H9 (cell line): Measurements from ENCODE around the gene RIMBP2. TPM values are rescaled to one million over a fixed set of nuclear protein-coding genes. Genes with fewer than 3 reads are reported as not detected.

Experiments
- DNase-seq: peaks from one replicate; pipeline ENCODE4 v3.0.0-alpha.2; 2017
- H2AFZ ChIP-seq: one replicate; pipeline ENCODE4 v1.6.1; 2013; ENCODE audit warnings: mild to moderate bottlenecking, low read length, control low read depth, moderate library complexity
- H2AK5ac ChIP-seq: 2 replicates; pipeline ENCODE4 v1.6.1; 2013; ENCODE audit warnings: low read length, control low read depth, mixed read lengths; ENCODE audit not compliant: insufficient read length
- H2BK120ac ChIP-seq: one replicate; pipeline ENCODE4 v1.6.1; 2013; ENCODE audit warnings: low read depth, mild to moderate bottlenecking, low read length, control low read depth, inconsistent platforms; ENCODE audit not compliant: poor library complexity, severe bottlenecking
- H2BK12ac ChIP-seq: 2 replicates; pipeline ENCODE4 v1.6.1; 2013; ENCODE audit warnings: low read length, control low read depth, mixed read lengths, low read depth; ENCODE audit not compliant: insufficient read length
- H2BK15ac ChIP-seq: 2 replicates; pipeline ENCODE4 v1.6.1; 2013; ENCODE audit warnings: low read depth, low read length, control low read depth
- H2BK20ac ChIP-seq: one replicate; pipeline ENCODE4 v1.6.1; 2013; ENCODE audit warnings: low read depth, mild to moderate bottlenecking, low read length, control low read depth, inconsistent platforms; ENCODE audit not compliant: poor library complexity, severe bottlenecking
- H2BK5ac ChIP-seq: 2 replicates; pipeline ENCODE4 v1.6.1; 2013; ENCODE audit warnings: low read length, control low read depth, mixed read lengths; ENCODE audit not compliant: insufficient read length
- H3K14ac ChIP-seq: 2 replicates; pipeline ENCODE4 v1.6.1; 2013; ENCODE audit warnings: low read length, control low read depth; ENCODE audit not compliant: insufficient read depth
- H3K18ac ChIP-seq: 2 replicates; pipeline ENCODE4 v1.6.1; 2013; ENCODE audit warnings: low read depth, mild to moderate bottlenecking, mixed read lengths, low read length, control low read depth; ENCODE audit not compliant: insufficient read length
- H3K23ac ChIP-seq: 2 replicates; pipeline ENCODE4 v1.6.1; 2013; ENCODE audit warnings: low read length, control low read depth, mixed read lengths, low read depth; ENCODE audit not compliant: insufficient read length
- H3K23me2 ChIP-seq: 2 replicates; pipeline ENCODE4 v1.6.1; 2013; ENCODE audit warnings: low read depth, mild to moderate bottlenecking, mixed read lengths, low read length, control low read depth; ENCODE audit not compliant: insufficient read length, poor library complexity, severe bottlenecking
- H3K27ac ChIP-seq: 2 replicates; pipeline ENCODE4 v1.5.1; 2013; ENCODE audit warnings: low read length, control low read depth, mixed read lengths, low read depth; ENCODE audit not compliant: insufficient read length
- H3K27me3 ChIP-seq: 2 replicates; pipeline ENCODE4 v1.6.1; 2013; ENCODE audit warnings: low read length, control low read depth, inconsistent platforms; ENCODE audit not compliant: insufficient read depth
- H3K4ac ChIP-seq: 2 replicates; pipeline ENCODE4 v1.6.1; 2013; ENCODE audit warnings: low read depth, mild to moderate bottlenecking, control low read depth, inconsistent platforms, low read length, moderate library complexity
- H3K4me1 ChIP-seq: 2 replicates; pipeline ENCODE4 v1.6.1; 2013; ENCODE audit warnings: low read length, control low read depth, inconsistent platforms; ENCODE audit not compliant: insufficient read depth
- H3K4me2 ChIP-seq: 2 replicates; pipeline ENCODE4 v1.6.1; 2013; ENCODE audit warnings: low read length, control low read depth, mixed read lengths; ENCODE audit not compliant: insufficient read length, insufficient read depth
- H3K56ac ChIP-seq: 2 replicates; pipeline ENCODE4 v1.6.1; 2013; ENCODE audit warnings: low read depth, mild to moderate bottlenecking, mixed read lengths, low read length, control low read depth; ENCODE audit not compliant: insufficient read length
- H3K79me1 ChIP-seq: 2 replicates; pipeline ENCODE4 v1.6.1; 2013; ENCODE audit warnings: low read depth, mild to moderate bottlenecking, moderate library complexity, low read length, control low read depth, inconsistent platforms; ENCODE audit not compliant: insufficient read depth, poor library complexity, severe bottlenecking
- H3K79me2 ChIP-seq: 2 replicates; pipeline ENCODE4 v1.6.1; 2013; ENCODE audit warnings: low read length, control low read depth, inconsistent platforms; ENCODE audit not compliant: insufficient read depth
- H3K9ac ChIP-seq: 2 replicates; pipeline ENCODE4 v1.6.1; 2013; ENCODE audit warnings: low read length, control low read depth, mixed read lengths; ENCODE audit not compliant: insufficient read length; ENCODE audit errors: extremely low read depth
- H3K9me3 ChIP-seq: one replicate; pipeline ENCODE4 v1.6.1; 2013; ENCODE audit warnings: low read depth, low read length, inconsistent platforms; ENCODE audit not compliant: control insufficient read depth
- H3T11ph ChIP-seq: one replicate; pipeline ENCODE4 v1.6.1; 2013; ENCODE audit warnings: mild to moderate bottlenecking, low read length, control low read depth, inconsistent platforms
- H4K20me1 ChIP-seq: one replicate; pipeline ENCODE4 v1.6.1; 2013; ENCODE audit not compliant: control insufficient read depth, insufficient read length, insufficient read depth
- H4K5ac ChIP-seq: 2 replicates; pipeline ENCODE4 v1.6.1; 2013; ENCODE audit warnings: low read depth, mild to moderate bottlenecking, mixed read lengths, low read length, control low read depth; ENCODE audit not compliant: insufficient read length
- H4K8ac ChIP-seq: replicated peaks from 2 replicates; pipeline ENCODE4 v1.6.1; 2013; ENCODE audit warnings: low read length, control low read depth, mixed read lengths, low read depth; ENCODE audit not compliant: insufficient read length
- H4K91ac ChIP-seq: 2 replicates; pipeline ENCODE4 v1.6.1; 2013; ENCODE audit warnings: low read depth, mild to moderate bottlenecking, moderate library complexity, mixed read lengths, low read length, control low read depth; ENCODE audit not compliant: insufficient read length
- H3K27ac Mint-ChIP-seq, 3 experiments: 2 replicates in 2 of 3; 3 replicates in 1 of 3; pipeline ENCODE4 v1.8.0; 2020 to 2021; ENCODE audit warnings: mixed read lengths in 3 of 3, mild to moderate bottlenecking in 1 of 3, moderate library complexity in 1 of 3
- H3K27me3 Mint-ChIP-seq: 2 replicates; pipeline ENCODE4 v1.8.0; 2021; ENCODE audit warnings: low read depth, mild to moderate bottlenecking, moderate library complexity, mixed read lengths
- H3K36me3 Mint-ChIP-seq, 3 experiments: 2 replicates in 2 of 3; 3 replicates in 1 of 3; pipeline ENCODE4 v1.8.0; 2020 to 2021; ENCODE audit warnings: low read depth in 3 of 3, mixed read lengths in 3 of 3; ENCODE audit not compliant: insufficient read depth in 1 of 3
- H3K4me1 Mint-ChIP-seq, 2 experiments: 2 replicates each; pipeline ENCODE4 v1.8.0; 2020; ENCODE audit warnings: mixed read lengths in 2 of 2
- H3K4me3 Mint-ChIP-seq, 2 experiments: 2 replicates in 1 of 2; 3 replicates in 1 of 2; pipeline ENCODE4 v1.8.0; 2020 to 2021; ENCODE audit warnings: mild to moderate bottlenecking in 2 of 2, mixed read lengths in 2 of 2, moderate library complexity in 1 of 2
- H3K9me3 Mint-ChIP-seq, 2 experiments: 2 replicates in 1 of 2; 3 replicates in 1 of 2; pipeline ENCODE4 v1.8.0; 2020; ENCODE audit warnings: mild to moderate bottlenecking in 2 of 2, mixed read lengths in 2 of 2, moderate library complexity in 1 of 2
- WGBS: extraction: QIAGEN DNeasy Blood & Tissue Kit; methylation state at CpG from one replicate; pipeline ENCODE4 v1.1.7; 2013; ENCODE audit warnings: missing lambda C conversion rate, low lambda C conversion rate, mixed read lengths; ENCODE audit not compliant: insufficient read length; ENCODE audit errors: extremely low coverage; 5-methylcytosine and 5-hydroxymethylcytosine counted together
- total RNA-seq: library from RNA; stranded (reverse); gene quantifications from 2 replicates; pipeline ENCODE4 v1.2.1, GENCODE V29; 2021
- TF ChIP-seq, protein P1 (sequence below): fragments of 200-600 bp; sonication (generic); conservative IDR thresholded peaks from 3 replicates; pipeline ENCODE4 v1.8.0; 2021; ENCODE audit warnings: antibody characterized with exemption, mild to moderate bottlenecking

Gene RIMBP2
- total RNA-seq, 1 experiment from 2014 or later: 0.70 TPM

DNA sequence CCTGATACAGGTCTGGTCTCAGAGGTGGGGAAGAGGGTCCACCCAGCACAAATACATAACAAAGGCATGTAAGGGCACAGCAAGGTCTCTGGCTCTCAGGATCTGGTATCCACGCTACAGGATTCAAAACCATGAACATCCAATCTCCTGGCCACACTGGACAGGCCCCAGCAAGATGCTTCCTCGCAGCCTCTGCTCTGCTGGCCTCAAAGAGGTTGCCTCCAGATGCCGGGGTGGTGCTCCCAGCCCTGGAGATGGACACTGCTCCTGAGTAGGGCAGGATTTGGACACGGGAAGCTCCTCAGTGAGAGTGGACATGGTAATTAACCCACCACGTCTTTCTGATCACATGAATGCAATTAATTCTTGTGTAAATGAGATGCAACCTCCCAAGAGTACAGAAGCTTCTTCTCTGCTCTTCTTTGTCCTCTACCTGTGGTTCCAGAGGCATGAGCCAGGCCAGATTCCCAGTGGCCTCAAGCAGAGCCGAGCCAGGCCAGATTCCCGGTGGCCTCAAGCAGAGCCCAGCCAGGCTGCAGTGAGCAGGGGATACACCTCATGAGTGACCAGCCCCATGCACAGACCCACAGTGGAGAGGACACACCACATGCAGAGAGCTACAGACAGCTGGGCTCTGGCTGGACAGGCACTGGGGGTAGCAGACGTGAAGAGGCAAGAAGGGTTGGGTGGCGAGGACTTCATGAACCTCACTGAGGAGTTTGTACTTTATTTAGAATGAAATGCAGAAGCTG is 192.1 kb downstream of the RIMBP2 start:
- no peaks in the 10 kb centered on the region; the same call in 1 of the 2 replicates for H3K27me3 ChIP-seq
- H2BK120ac ChIP-seq: no peak overlapping the region
- H3K79me1 ChIP-seq: no peaks in the 10 kb centered on the region
- H3K23ac ChIP-seq: no peak overlapping the region
- H3K79me2 ChIP-seq: no peaks in the 10 kb centered on the region
- no peak overlapping the region for H2BK5ac ChIP-seq
- no peak overlapping the region for H2BK12ac ChIP-seq
- H4K8ac ChIP-seq: no peak overlapping the region
- no peak overlapping the region for H4K91ac ChIP-seq
- Mint-ChIP-seq H3K36me3 (no peaks in the 10 kb centered on the region), H3K4me1 (peaks cover 3 to 10% of the 10 kb centered on the region in 2 experiments), H3K9me3 (no peaks in the 10 kb centered on the region; a peak in 1 of 5 replicates), H3K4me3 (no peak overlapping the region), H3K27ac (peak overlapping the region in 1 of 3 experiments; percentile 23; a peak in 2 of 7 replicates), H3K27me3 (peaks cover 11% of the 10 kb centered on the region)
- TF ChIP-seq, protein P1, sequence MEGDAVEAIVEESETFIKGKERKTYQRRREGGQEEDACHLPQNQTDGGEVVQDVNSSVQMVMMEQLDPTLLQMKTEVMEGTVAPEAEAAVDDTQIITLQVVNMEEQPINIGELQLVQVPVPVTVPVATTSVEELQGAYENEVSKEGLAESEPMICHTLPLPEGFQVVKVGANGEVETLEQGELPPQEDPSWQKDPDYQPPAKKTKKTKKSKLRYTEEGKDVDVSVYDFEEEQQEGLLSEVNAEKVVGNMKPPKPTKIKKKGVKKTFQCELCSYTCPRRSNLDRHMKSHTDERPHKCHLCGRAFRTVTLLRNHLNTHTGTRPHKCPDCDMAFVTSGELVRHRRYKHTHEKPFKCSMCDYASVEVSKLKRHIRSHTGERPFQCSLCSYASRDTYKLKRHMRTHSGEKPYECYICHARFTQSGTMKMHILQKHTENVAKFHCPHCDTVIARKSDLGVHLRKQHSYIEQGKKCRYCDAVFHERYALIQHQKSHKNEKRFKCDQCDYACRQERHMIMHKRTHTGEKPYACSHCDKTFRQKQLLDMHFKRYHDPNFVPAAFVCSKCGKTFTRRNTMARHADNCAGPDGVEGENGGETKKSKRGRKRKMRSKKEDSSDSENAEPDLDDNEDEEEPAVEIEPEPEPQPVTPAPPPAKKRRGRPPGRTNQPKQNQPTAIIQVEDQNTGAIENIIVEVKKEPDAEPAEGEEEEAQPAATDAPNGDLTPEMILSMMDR: no peak
- H3K9me3 ChIP-seq: no peaks in the 10 kb centered on the region
- no peak overlapping the region for H3K56ac ChIP-seq
- H2AFZ ChIP-seq: no peak overlapping the region
- WGBS: no CpG with 5 or more reads among the region's 9 CpGs
- H3K4me2 ChIP-seq: no peak overlapping the region
- no peaks in the 10 kb centered on the region for H3K4me1 ChIP-seq
- H4K5ac ChIP-seq: no peak overlapping the region
- H3K18ac ChIP-seq: no peak overlapping the region
- H3K27ac ChIP-seq: no peak overlapping the region
- no peak overlapping the region for H2BK15ac ChIP-seq
- H3K23me2 ChIP-seq: no peaks in the 10 kb centered on the region
- no peak for DNase-seq
- no peak overlapping the region for H2BK20ac ChIP-seq
- no peak overlapping the region for H2AK5ac ChIP-seq
- H3T11ph ChIP-seq: no peak overlapping the region
- no peaks in the 10 kb centered on the region for H4K20me1 ChIP-seq
- no peak overlapping the region for H3K14ac ChIP-seq
- H3K4ac ChIP-seq: no peak overlapping the region
- H3K9ac ChIP-seq: no peak overlapping the region
